Measurements from ENCODE around the gene LAIR1.

DNA sequence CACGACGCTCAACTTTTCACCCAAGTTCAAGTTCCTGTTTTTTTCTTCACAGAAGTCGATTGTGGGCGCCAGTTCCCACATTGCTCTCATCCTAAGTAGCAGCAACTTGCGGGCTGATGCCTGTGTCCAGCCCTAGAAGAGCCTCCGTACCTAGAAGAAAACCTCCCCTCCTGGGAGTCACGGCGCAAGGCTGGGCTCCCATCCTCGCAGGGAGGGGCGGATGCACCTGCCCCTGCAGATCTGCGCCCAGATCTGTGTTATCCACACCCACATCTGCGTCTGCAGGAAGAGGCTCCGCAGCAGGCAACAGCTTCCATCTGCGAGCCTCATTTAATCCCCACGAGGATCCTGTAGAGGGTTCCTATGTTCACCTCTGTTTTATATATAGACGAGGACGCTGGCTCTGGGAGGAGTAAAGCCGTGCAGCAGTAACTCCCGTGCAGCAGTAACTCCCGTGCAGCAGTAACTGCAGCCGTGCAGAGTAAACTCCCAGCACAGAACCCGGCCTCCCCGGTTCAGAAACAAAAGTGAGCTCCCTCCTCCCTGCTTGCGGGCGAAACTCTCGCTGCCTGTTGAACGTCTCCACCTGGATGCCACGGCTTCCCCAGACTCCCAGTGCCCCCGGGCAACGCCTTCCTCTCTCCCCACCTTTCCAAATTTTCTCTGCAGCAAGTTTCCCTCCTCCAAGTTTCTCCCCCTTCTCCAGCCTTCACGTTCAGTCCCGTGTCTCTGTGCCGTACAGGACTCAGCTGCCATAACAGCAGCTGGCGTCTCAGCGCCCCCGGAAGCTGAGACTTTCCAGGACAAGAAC is 23.5 kb upstream of the LAIR1 start:
- TF ChIP-seq, protein P1, sequence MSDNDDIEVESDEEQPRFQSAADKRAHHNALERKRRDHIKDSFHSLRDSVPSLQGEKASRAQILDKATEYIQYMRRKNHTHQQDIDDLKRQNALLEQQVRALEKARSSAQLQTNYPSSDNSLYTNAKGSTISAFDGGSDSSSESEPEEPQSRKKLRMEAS (CRISPR knock-in tag; IDR thresholded peaks at IDR 0.05) = no peak
- TF ChIP-seq, protein P2, sequence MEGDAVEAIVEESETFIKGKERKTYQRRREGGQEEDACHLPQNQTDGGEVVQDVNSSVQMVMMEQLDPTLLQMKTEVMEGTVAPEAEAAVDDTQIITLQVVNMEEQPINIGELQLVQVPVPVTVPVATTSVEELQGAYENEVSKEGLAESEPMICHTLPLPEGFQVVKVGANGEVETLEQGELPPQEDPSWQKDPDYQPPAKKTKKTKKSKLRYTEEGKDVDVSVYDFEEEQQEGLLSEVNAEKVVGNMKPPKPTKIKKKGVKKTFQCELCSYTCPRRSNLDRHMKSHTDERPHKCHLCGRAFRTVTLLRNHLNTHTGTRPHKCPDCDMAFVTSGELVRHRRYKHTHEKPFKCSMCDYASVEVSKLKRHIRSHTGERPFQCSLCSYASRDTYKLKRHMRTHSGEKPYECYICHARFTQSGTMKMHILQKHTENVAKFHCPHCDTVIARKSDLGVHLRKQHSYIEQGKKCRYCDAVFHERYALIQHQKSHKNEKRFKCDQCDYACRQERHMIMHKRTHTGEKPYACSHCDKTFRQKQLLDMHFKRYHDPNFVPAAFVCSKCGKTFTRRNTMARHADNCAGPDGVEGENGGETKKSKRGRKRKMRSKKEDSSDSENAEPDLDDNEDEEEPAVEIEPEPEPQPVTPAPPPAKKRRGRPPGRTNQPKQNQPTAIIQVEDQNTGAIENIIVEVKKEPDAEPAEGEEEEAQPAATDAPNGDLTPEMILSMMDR (IDR thresholded peaks at IDR 0.05) = no peak
- no peak for TF ChIP-seq RELA (CRISPR knock-in tag; IDR thresholded peaks at IDR 0.05; ENCODE audit: borderline replicate concordance)
- TF ChIP-seq, protein P3, sequence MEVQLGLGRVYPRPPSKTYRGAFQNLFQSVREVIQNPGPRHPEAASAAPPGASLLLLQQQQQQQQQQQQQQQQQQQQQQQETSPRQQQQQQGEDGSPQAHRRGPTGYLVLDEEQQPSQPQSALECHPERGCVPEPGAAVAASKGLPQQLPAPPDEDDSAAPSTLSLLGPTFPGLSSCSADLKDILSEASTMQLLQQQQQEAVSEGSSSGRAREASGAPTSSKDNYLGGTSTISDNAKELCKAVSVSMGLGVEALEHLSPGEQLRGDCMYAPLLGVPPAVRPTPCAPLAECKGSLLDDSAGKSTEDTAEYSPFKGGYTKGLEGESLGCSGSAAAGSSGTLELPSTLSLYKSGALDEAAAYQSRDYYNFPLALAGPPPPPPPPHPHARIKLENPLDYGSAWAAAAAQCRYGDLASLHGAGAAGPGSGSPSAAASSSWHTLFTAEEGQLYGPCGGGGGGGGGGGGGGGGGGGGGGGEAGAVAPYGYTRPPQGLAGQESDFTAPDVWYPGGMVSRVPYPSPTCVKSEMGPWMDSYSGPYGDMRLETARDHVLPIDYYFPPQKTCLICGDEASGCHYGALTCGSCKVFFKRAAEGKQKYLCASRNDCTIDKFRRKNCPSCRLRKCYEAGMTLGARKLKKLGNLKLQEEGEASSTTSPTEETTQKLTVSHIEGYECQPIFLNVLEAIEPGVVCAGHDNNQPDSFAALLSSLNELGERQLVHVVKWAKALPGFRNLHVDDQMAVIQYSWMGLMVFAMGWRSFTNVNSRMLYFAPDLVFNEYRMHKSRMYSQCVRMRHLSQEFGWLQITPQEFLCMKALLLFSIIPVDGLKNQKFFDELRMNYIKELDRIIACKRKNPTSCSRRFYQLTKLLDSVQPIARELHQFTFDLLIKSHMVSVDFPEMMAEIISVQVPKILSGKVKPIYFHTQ (CRISPR knock-in tag; IDR thresholded peaks at IDR 0.05) = no peak
